GM12878 (cell line): Measurements from ENCODE around the gene NPDC1. TPM values are rescaled to one million over a fixed set of nuclear protein-coding genes. Genes with fewer than 3 reads are reported as not detected.

Source experiments
- ATAC-seq: fragments of 200-7000 bp; cut with Tn5 transposase; 3 replicates; pipeline ENCODE4 v1.9.1; 2020; ENCODE audit warnings: mild to moderate bottlenecking, moderate library complexity
- BruUV-seq: library from RNA; stranded (reverse); fragments of 400-500 nt; replicated peaks from 2 replicates; lab custom pipeline; 2021; lab: Mats Ljungman, UMichigan
- CTCF ChIA-PET: fragments of 300-600 bp; sonication (Branson Sonifier 250); formaldehyde crosslinking; extraction: SDS; loops from one replicate; lab custom pipeline; 2021; ENCODE audit warnings: inconsistent platforms; lab: Yijun Ruan, JAX
- POLR2A ChIA-PET: fragments of 350-600 bp; formaldehyde crosslinking; extraction: SDS; loops from one replicate; lab custom pipeline; 2021; ENCODE audit warnings: inconsistent platforms; lab: Charles Lee
- RAD21 ChIA-PET: fragments of 300-600 bp; sonication (Branson Sonifier 250); formaldehyde crosslinking; loops from one replicate; lab custom pipeline; 2023; ENCODE audit warnings: antibody characterized with exemption; ENCODE audit not compliant: unreplicated experiment; lab: Charles Lee
- SMC1A ChIA-PET: fragments of 300-600 bp; sonication (Branson Sonifier 250); formaldehyde crosslinking; loops from one replicate; lab custom pipeline; 2023; ENCODE audit not compliant: unreplicated experiment, uncharacterized antibody; lab: Charles Lee
- DNase-seq: peaks from one replicate; pipeline ENCODE4 v3.0.0-alpha.2; 2011; ENCODE audit warnings: low read depth, low spot score
- FAIRE-seq: peaks from 3 replicates; lab custom pipeline; 2011; peaks lifted over from hg19 to GRCh38; lab: Jason Lieb, UNC
- H2AFZ ChIP-seq: 2 replicates; pipeline ENCODE4 v1.6.0; 2011; ENCODE audit warnings: low read depth, low read length, control low read depth; ENCODE audit not compliant: control insufficient read depth
- H3K27ac ChIP-seq: 2 replicates; pipeline ENCODE4 v1.5.1; 2011; ENCODE audit warnings: control low read depth; ENCODE audit not compliant: control insufficient read depth, insufficient read depth
- H3K27me3 ChIP-seq, 2 experiments: replicated peaks in 1 of 2; 2 replicates each; pipeline versions ENCODE4 v1.6.0 to v1.6.1; 2011; ENCODE audit warnings: low read length in 1 of 2; ENCODE audit not compliant: control insufficient read depth in 2 of 2, insufficient read depth in 2 of 2
- H3K36me3 ChIP-seq, 2 experiments: 2 replicates each; pipeline ENCODE4 v1.5.1; 2011; ENCODE audit warnings: low read length in 1 of 2; ENCODE audit not compliant: control insufficient read depth in 2 of 2, insufficient read depth in 2 of 2
- H3K4me1 ChIP-seq: 2 replicates; pipeline ENCODE4 v1.6.1; 2011; ENCODE audit warnings: mild to moderate bottlenecking, low read length, moderate library complexity, mixed read lengths; ENCODE audit not compliant: control insufficient read depth, insufficient read depth
- H3K4me2 ChIP-seq: 2 replicates; pipeline ENCODE4 v1.6.0; 2011; ENCODE audit warnings: control low read depth; ENCODE audit not compliant: control insufficient read depth, insufficient read depth
- H3K4me3 ChIP-seq: fragments of 200-600 bp; sonication (generic); 2 replicates; pipeline ENCODE4 v1.5.1; 2016
- H3K79me2 ChIP-seq: 2 replicates; pipeline ENCODE4 v1.6.0; 2011; ENCODE audit warnings: low read length; ENCODE audit not compliant: control insufficient read depth, insufficient read depth
- H3K9ac ChIP-seq: 2 replicates; pipeline ENCODE4 v1.8.0; 2011; ENCODE audit warnings: low read length, control low read depth, mixed read lengths; ENCODE audit not compliant: control insufficient read depth, insufficient read depth
- H3K9me3 ChIP-seq: replicated peaks from 3 replicates; pipeline ENCODE4 v1.5.1; 2011; ENCODE audit warnings: mild to moderate bottlenecking, low read length; ENCODE audit not compliant: control insufficient read depth, insufficient read depth
- H4K20me1 ChIP-seq: 2 replicates; pipeline ENCODE4 v1.6.0; 2011; ENCODE audit not compliant: control insufficient read depth, insufficient read depth
- CBX3 ChIP-seq: fragments of 200-600 bp; sonication (generic); IDR thresholded peaks from 2 replicates; pipeline ENCODE4 v1.6.1; 2016; ENCODE audit warnings: low read depth, borderline replicate concordance
- E2F4 ChIP-seq: IDR thresholded peaks from 2 replicates; pipeline ENCODE4 v1.6.1; 2012; ENCODE audit warnings: low read depth, low read length, improper control_type of control experiment
- EP300 ChIP-seq, 2 experiments: fragments of 150-350 bp in 1 of 2; IDR thresholded peaks; 2 replicates each; pipeline ENCODE4 v1.6.1; 2011 to 2012; ENCODE audit warnings: low read depth in 2 of 2, low read length in 2 of 2, borderline replicate concordance in 1 of 2, improper control_type of control experiment in 1 of 2, inconsistent platforms in 1 of 2; ENCODE audit not compliant: control insufficient read depth in 1 of 2
- FOS ChIP-seq: IDR thresholded peaks from 3 replicates; pipeline ENCODE4 v1.6.1; 2011; ENCODE audit warnings: borderline replicate concordance; ENCODE audit not compliant: insufficient read length; ENCODE audit errors: extremely low read depth
- GATAD2B ChIP-seq: fragments of 450-650 bp; conservative IDR thresholded peaks from 2 replicates; pipeline ENCODE4 v1.6.1; 2017; ENCODE audit warnings: low read depth, mild to moderate bottlenecking, moderate library complexity
- HDGF ChIP-seq: fragments of 450-650 bp; IDR thresholded peaks from 2 replicates; pipeline ENCODE4 v1.6.1; 2016; ENCODE audit warnings: antibody characterized with exemption
- IKZF2 ChIP-seq, 2 experiments: fragments of 450-650 bp; IDR thresholded peaks; 2 replicates each; pipeline ENCODE4 v1.6.1; 2017; ENCODE audit warnings: mild to moderate bottlenecking in 2 of 2, moderate library complexity in 2 of 2
- IRF5 ChIP-seq: fragments of 450-650 bp; IDR thresholded peaks from 2 replicates; pipeline ENCODE4 v1.6.1; 2017; ENCODE audit warnings: borderline replicate concordance
- KLF5 ChIP-seq: fragments of 450-650 bp; IDR thresholded peaks from 2 replicates; pipeline ENCODE4 v1.6.1; 2014; ENCODE audit warnings: mild to moderate bottlenecking; ENCODE audit not compliant: partially characterized antibody
- NR2C1 ChIP-seq: fragments of 450-650 bp; IDR thresholded peaks from 2 replicates; pipeline ENCODE4 v1.6.1; 2017; ENCODE audit warnings: antibody characterized with exemption, mild to moderate bottlenecking, moderate library complexity
- PAX5 ChIP-seq: IDR thresholded peaks from 2 replicates; pipeline ENCODE4 v1.6.1; 2011; ENCODE audit warnings: low read depth, low read length, borderline replicate concordance
- POLR2AphosphoS2 ChIP-seq: IDR thresholded peaks from 2 replicates; pipeline ENCODE4 v1.6.1; 2011; ENCODE audit warnings: low read depth, mild to moderate bottlenecking, low read length, improper control_type of control experiment, moderate library complexity
- RELA ChIP-seq: fragments of 450-650 bp; IDR thresholded peaks from 2 replicates; pipeline ENCODE4 v1.8.0; 2014; ENCODE audit warnings: borderline replicate concordance; ENCODE audit not compliant: partially characterized antibody
- SPI1 ChIP-seq: IDR thresholded peaks from 2 replicates; pipeline ENCODE4 v1.6.1; 2011; ENCODE audit warnings: low read depth, mild to moderate bottlenecking, low read length, moderate library complexity, borderline replicate concordance; ENCODE audit not compliant: insufficient read depth
- ZNF207 ChIP-seq: fragments of 450-650 bp; IDR thresholded peaks from 2 replicates; pipeline ENCODE4 v1.6.1; 2014; ENCODE audit warnings: antibody characterized with exemption, mild to moderate bottlenecking, borderline replicate concordance
- WGBS: methylation state at CpG from one replicate; pipeline ENCODE4 v1.1.6; 2016; ENCODE audit warnings: low lambda C conversion rate; ENCODE audit not compliant: insufficient replicate concordance, insufficient coverage; ENCODE audit errors: missing lambda C conversion rate; 5-methylcytosine and 5-hydroxymethylcytosine counted together
- in situ Hi-C: fragments of 300-500 bp; cut with MboI; formaldehyde crosslinking; loops from 9 replicates; pipeline ENCODE4 v1.14.3; 2018; ENCODE audit warnings: mixed read lengths
- intact Hi-C: fragments of 100-400 bp; cut with micrococcal nuclease; formaldehyde crosslinking; loops from one replicate; pipeline ENCODE4 v1.14.2; 2022; ENCODE audit not compliant: unreplicated experiment
- polyA plus RNA-seq, 11 experiments: library from polyadenylated mRNA; depleted of rRNA in 4 of 11; unstranded in 6 of 11; stranded (reverse) in 5 of 11; fragments of >200 nt; fragmentation: Nextera tagmentation in 4 of 11; fragmentation: Illumina TruSeq in 1 of 11; extraction: Ambion mirVana in 4 of 11; extraction: Trizol in 1 of 11; gene quantifications; 1 replicate in 1 of 11; 2 replicates in 10 of 11; pipeline versions ENCODE4 v1.2.1 to v1.2.3, GENCODE V29; 2011 to 2016; ENCODE audit warnings: inconsistent platforms in 2 of 11, missing spikeins in 2 of 11, low read depth in 1 of 11
- total RNA-seq, 4 experiments: library from RNA; depleted of rRNA in 3 of 4; stranded (reverse); fragments of >200 nt in 3 of 4; fragmentation: Illumina TruSeq in 1 of 4; extraction: Trizol in 1 of 4; gene quantifications; 2 replicates each; pipeline versions ENCODE4 v1.2.1 to v1.2.3, GENCODE V29; 2013 to 2021

The NPDC1 gene
- total and polyA plus RNA-seq, 10 of the 15 experiments (the other 5 are each of a cell fraction or from before 2014, with no cell fraction given), result 0.04 to 1.7 (median 0.77) TPM; not detected in 2

GRCh38 chr9:137079401-137079787 lies 33.4 kb upstream of the NPDC1 start:
- SMC1A ChIA-PET, result no interaction called here

More at GRCh38 chr9:137079401-137079787, 33.4 kb upstream of the NPDC1 start:
- Histone ChIP-seq H3K4me1 (peaks cover 36% of the 10 kb centered on the region), H3K36me3 (peaks cover 0 to 5% of the 10 kb centered on the region in 2 experiments; a peak in 3 of 4 replicates), H3K79me2 (peaks cover 8% of the 10 kb centered on the region), H3K27me3 (no peaks in the 10 kb centered on the region), H2AFZ (no peak overlapping the region), H3K27ac (no peak overlapping the region), H3K9ac (no peak overlapping the region), H3K9me3 (no peaks in the 10 kb centered on the region), H3K4me3 (no peak overlapping the region), H3K4me2 (peak overlapping the region; percentile 30; the same call in 1 of the 2 replicates), H4K20me1 (no peaks in the 10 kb centered on the region; the same call in 1 of the 2 replicates)
- TF ChIP-seq CBX3 (no peak), POLR2AphosphoS2 (no peak), PAX5 (no peak), KLF5 (no peak), EP300 (IDR thresholded peaks at IDR 0.05; ENCODE audit: borderline replicate concordance in 1 of 2, control insufficient read depth in 1 of 2, low read depth in 2 of 2, low read length in 2 of 2) (no peak), GATAD2B (no peak), HDGF (no peak), E2F4 (no peak), FOS (no peak), IRF5 (no peak), NR2C1 (no peak), SPI1 (no peak), RELA (no peak), IKZF2 (IDR thresholded peaks at IDR 0.05) (no peak), ZNF207 (no peak)
- in situ Hi-C loops (no loop called here), intact Hi-C loops (no loop called here)
- BruUV-seq, result no TSS peak
- FAIRE-seq, result no peak
- ChIA-PET CTCF (no interaction called here), RAD21 (interaction anchor here (0.6 kb wide), 1 partner anchor 12 kb away, joined by 3 read pairs; no protein-coding TSS in a partner anchor), POLR2A (no interaction called here)
- ATAC-seq, result no peak
- DNase-seq, result no peak
- 92% methylated on average over 13 of the region's 13 CpGs for WGBS
